H9 (cell line): Measurements from ENCODE around the gene PODNL1. TPM values are rescaled to one million over a fixed set of nuclear protein-coding genes. Genes with fewer than 3 reads are reported as not detected.
A peak's percentile ranks its signal among the peaks of the same experiment; 100 is the strongest.

Source experiments
- DNase-seq: peaks from one replicate; pipeline ENCODE4 v3.0.0-alpha.2; 2017
- H2AFZ ChIP-seq: one replicate; pipeline ENCODE4 v1.6.1; 2013; ENCODE audit warnings: mild to moderate bottlenecking, low read length, control low read depth, moderate library complexity
- H2AK5ac ChIP-seq: 2 replicates; pipeline ENCODE4 v1.6.1; 2013; ENCODE audit warnings: low read length, control low read depth, mixed read lengths; ENCODE audit not compliant: insufficient read length
- H2BK120ac ChIP-seq: one replicate; pipeline ENCODE4 v1.6.1; 2013; ENCODE audit warnings: low read depth, mild to moderate bottlenecking, low read length, control low read depth, inconsistent platforms; ENCODE audit not compliant: poor library complexity, severe bottlenecking
- H2BK12ac ChIP-seq: 2 replicates; pipeline ENCODE4 v1.6.1; 2013; ENCODE audit warnings: low read length, control low read depth, mixed read lengths, low read depth; ENCODE audit not compliant: insufficient read length
- H2BK15ac ChIP-seq: 2 replicates; pipeline ENCODE4 v1.6.1; 2013; ENCODE audit warnings: low read depth, low read length, control low read depth
- H2BK20ac ChIP-seq: one replicate; pipeline ENCODE4 v1.6.1; 2013; ENCODE audit warnings: low read depth, mild to moderate bottlenecking, low read length, control low read depth, inconsistent platforms; ENCODE audit not compliant: poor library complexity, severe bottlenecking
- H2BK5ac ChIP-seq: 2 replicates; pipeline ENCODE4 v1.6.1; 2013; ENCODE audit warnings: low read length, control low read depth, mixed read lengths; ENCODE audit not compliant: insufficient read length
- H3K14ac ChIP-seq: 2 replicates; pipeline ENCODE4 v1.6.1; 2013; ENCODE audit warnings: low read length, control low read depth; ENCODE audit not compliant: insufficient read depth
- H3K18ac ChIP-seq: 2 replicates; pipeline ENCODE4 v1.6.1; 2013; ENCODE audit warnings: low read depth, mild to moderate bottlenecking, mixed read lengths, low read length, control low read depth; ENCODE audit not compliant: insufficient read length
- H3K23ac ChIP-seq: 2 replicates; pipeline ENCODE4 v1.6.1; 2013; ENCODE audit warnings: low read length, control low read depth, mixed read lengths, low read depth; ENCODE audit not compliant: insufficient read length
- H3K23me2 ChIP-seq: 2 replicates; pipeline ENCODE4 v1.6.1; 2013; ENCODE audit warnings: low read depth, mild to moderate bottlenecking, mixed read lengths, low read length, control low read depth; ENCODE audit not compliant: insufficient read length, poor library complexity, severe bottlenecking
- H3K27ac ChIP-seq: 2 replicates; pipeline ENCODE4 v1.5.1; 2013; ENCODE audit warnings: low read length, control low read depth, mixed read lengths, low read depth; ENCODE audit not compliant: insufficient read length
- H3K27me3 ChIP-seq: 2 replicates; pipeline ENCODE4 v1.6.1; 2013; ENCODE audit warnings: low read length, control low read depth, inconsistent platforms; ENCODE audit not compliant: insufficient read depth
- H3K4ac ChIP-seq: 2 replicates; pipeline ENCODE4 v1.6.1; 2013; ENCODE audit warnings: low read depth, mild to moderate bottlenecking, control low read depth, inconsistent platforms, low read length, moderate library complexity
- H3K4me1 ChIP-seq: 2 replicates; pipeline ENCODE4 v1.6.1; 2013; ENCODE audit warnings: low read length, control low read depth, inconsistent platforms; ENCODE audit not compliant: insufficient read depth
- H3K4me2 ChIP-seq: 2 replicates; pipeline ENCODE4 v1.6.1; 2013; ENCODE audit warnings: low read length, control low read depth, mixed read lengths; ENCODE audit not compliant: insufficient read length, insufficient read depth
- H3K56ac ChIP-seq: 2 replicates; pipeline ENCODE4 v1.6.1; 2013; ENCODE audit warnings: low read depth, mild to moderate bottlenecking, mixed read lengths, low read length, control low read depth; ENCODE audit not compliant: insufficient read length
- H3K79me1 ChIP-seq: 2 replicates; pipeline ENCODE4 v1.6.1; 2013; ENCODE audit warnings: low read depth, mild to moderate bottlenecking, moderate library complexity, low read length, control low read depth, inconsistent platforms; ENCODE audit not compliant: insufficient read depth, poor library complexity, severe bottlenecking
- H3K79me2 ChIP-seq: 2 replicates; pipeline ENCODE4 v1.6.1; 2013; ENCODE audit warnings: low read length, control low read depth, inconsistent platforms; ENCODE audit not compliant: insufficient read depth
- H3K9ac ChIP-seq: 2 replicates; pipeline ENCODE4 v1.6.1; 2013; ENCODE audit warnings: low read length, control low read depth, mixed read lengths; ENCODE audit not compliant: insufficient read length; ENCODE audit errors: extremely low read depth
- H3K9me3 ChIP-seq: one replicate; pipeline ENCODE4 v1.6.1; 2013; ENCODE audit warnings: low read depth, low read length, inconsistent platforms; ENCODE audit not compliant: control insufficient read depth
- H3T11ph ChIP-seq: one replicate; pipeline ENCODE4 v1.6.1; 2013; ENCODE audit warnings: mild to moderate bottlenecking, low read length, control low read depth, inconsistent platforms
- H4K20me1 ChIP-seq: one replicate; pipeline ENCODE4 v1.6.1; 2013; ENCODE audit not compliant: control insufficient read depth, insufficient read length, insufficient read depth
- H4K5ac ChIP-seq: 2 replicates; pipeline ENCODE4 v1.6.1; 2013; ENCODE audit warnings: low read depth, mild to moderate bottlenecking, mixed read lengths, low read length, control low read depth; ENCODE audit not compliant: insufficient read length
- H4K8ac ChIP-seq: replicated peaks from 2 replicates; pipeline ENCODE4 v1.6.1; 2013; ENCODE audit warnings: low read length, control low read depth, mixed read lengths, low read depth; ENCODE audit not compliant: insufficient read length
- H4K91ac ChIP-seq: 2 replicates; pipeline ENCODE4 v1.6.1; 2013; ENCODE audit warnings: low read depth, mild to moderate bottlenecking, moderate library complexity, mixed read lengths, low read length, control low read depth; ENCODE audit not compliant: insufficient read length
- H3K27ac Mint-ChIP-seq, 3 experiments: 2 replicates in 2 of 3; 3 replicates in 1 of 3; pipeline ENCODE4 v1.8.0; 2020 to 2021; ENCODE audit warnings: mixed read lengths in 3 of 3, mild to moderate bottlenecking in 1 of 3, moderate library complexity in 1 of 3
- H3K27me3 Mint-ChIP-seq: 2 replicates; pipeline ENCODE4 v1.8.0; 2021; ENCODE audit warnings: low read depth, mild to moderate bottlenecking, moderate library complexity, mixed read lengths
- H3K36me3 Mint-ChIP-seq, 3 experiments: 2 replicates in 2 of 3; 3 replicates in 1 of 3; pipeline ENCODE4 v1.8.0; 2020 to 2021; ENCODE audit warnings: low read depth in 3 of 3, mixed read lengths in 3 of 3; ENCODE audit not compliant: insufficient read depth in 1 of 3
- H3K4me1 Mint-ChIP-seq, 2 experiments: 2 replicates each; pipeline ENCODE4 v1.8.0; 2020; ENCODE audit warnings: mixed read lengths in 2 of 2
- H3K4me3 Mint-ChIP-seq, 2 experiments: 2 replicates in 1 of 2; 3 replicates in 1 of 2; pipeline ENCODE4 v1.8.0; 2020 to 2021; ENCODE audit warnings: mild to moderate bottlenecking in 2 of 2, mixed read lengths in 2 of 2, moderate library complexity in 1 of 2
- H3K9me3 Mint-ChIP-seq, 2 experiments: 2 replicates in 1 of 2; 3 replicates in 1 of 2; pipeline ENCODE4 v1.8.0; 2020; ENCODE audit warnings: mild to moderate bottlenecking in 2 of 2, mixed read lengths in 2 of 2, moderate library complexity in 1 of 2
- WGBS: extraction: QIAGEN DNeasy Blood & Tissue Kit; methylation state at CpG from one replicate; pipeline ENCODE4 v1.1.7; 2013; ENCODE audit warnings: missing lambda C conversion rate, low lambda C conversion rate, mixed read lengths; ENCODE audit not compliant: insufficient read length; ENCODE audit errors: extremely low coverage; 5-methylcytosine and 5-hydroxymethylcytosine counted together
- long read RNA-seq: library from polyadenylated mRNA; unstranded; transcript quantifications from one replicate; pipeline ENCODE4 v2.0.0, GENCODE V29; 2020
- total RNA-seq: library from RNA; stranded (reverse); gene quantifications from 2 replicates; pipeline ENCODE4 v1.2.1, GENCODE V29; 2021
- TF ChIP-seq, protein P1 (sequence below): fragments of 200-600 bp; sonication (generic); conservative IDR thresholded peaks from 3 replicates; pipeline ENCODE4 v1.8.0; 2021; ENCODE audit warnings: antibody characterized with exemption, mild to moderate bottlenecking

Gene PODNL1, protein sequence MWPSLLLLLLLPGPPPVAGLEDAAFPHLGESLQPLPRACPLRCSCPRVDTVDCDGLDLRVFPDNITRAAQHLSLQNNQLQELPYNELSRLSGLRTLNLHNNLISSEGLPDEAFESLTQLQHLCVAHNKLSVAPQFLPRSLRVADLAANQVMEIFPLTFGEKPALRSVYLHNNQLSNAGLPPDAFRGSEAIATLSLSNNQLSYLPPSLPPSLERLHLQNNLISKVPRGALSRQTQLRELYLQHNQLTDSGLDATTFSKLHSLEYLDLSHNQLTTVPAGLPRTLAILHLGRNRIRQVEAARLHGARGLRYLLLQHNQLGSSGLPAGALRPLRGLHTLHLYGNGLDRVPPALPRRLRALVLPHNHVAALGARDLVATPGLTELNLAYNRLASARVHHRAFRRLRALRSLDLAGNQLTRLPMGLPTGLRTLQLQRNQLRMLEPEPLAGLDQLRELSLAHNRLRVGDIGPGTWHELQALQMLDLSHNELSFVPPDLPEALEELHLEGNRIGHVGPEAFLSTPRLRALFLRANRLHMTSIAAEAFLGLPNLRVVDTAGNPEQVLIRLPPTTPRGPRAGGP
- 0.68 TPM in 2 replicates for total RNA-seq
- long read RNA-seq, partial matches to known transcripts: 0 of 4 reads
- long read RNA-seq, other reads (novel, unspliced or antisense): 2 of 4 reads

DNA sequence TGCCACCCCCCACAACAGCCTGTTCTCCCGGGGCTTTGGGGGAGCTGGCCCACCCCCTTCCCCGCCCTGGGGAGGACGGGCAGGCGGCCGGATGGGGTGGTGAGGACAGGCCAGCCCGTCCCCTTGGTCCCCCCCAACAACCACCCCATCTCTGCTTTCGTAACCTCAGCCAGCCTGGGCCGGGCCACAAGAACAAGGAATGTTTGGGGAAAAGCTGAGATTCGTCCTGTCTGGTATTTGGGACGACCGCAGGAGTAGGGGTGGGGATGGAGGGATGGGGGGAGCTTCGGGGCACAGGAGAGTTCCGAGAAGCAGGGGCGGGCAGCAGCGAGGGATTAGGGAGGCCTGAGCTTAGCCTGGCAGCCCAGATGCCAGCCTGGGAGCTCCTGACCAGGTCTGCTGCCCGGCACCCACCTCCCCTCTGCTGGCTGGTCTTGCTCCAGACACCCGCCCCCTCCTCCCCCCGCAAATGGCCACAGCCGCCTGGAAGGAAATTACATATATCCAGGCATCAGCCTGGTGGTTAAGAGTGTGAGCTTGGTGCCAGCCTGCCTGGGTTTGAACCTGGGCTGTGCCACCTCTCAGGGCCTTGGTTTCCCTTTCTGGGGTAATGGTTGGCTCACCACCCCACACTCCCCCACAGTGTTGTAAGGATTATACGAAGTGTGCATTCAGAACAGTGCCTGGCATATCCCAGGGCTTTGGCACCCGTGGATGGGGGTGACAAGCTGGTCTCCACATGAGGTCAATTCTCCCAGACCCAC is at the start of gene PODNL1:
Gene PODNL1, minus strand, starts transcription at position 117 of the 764 bp plus-strand sequence. CDS start 236 bp downstream, outside the sequence.
- Histone ChIP-seq H3K27ac (no peak within 1 kb of the TSS), H3K79me2 (no peaks in the 10 kb centered on the region), H3K27me3 (no peaks in the 10 kb centered on the region), H3K9me3 (no peaks in the 10 kb centered on the region), H3K56ac (no peak within 1 kb of the TSS), H4K5ac (no peak within 1 kb of the TSS), H2AK5ac (no peak within 1 kb of the TSS), H2BK15ac (no peak within 1 kb of the TSS), H2BK12ac (no peak within 1 kb of the TSS), H2BK5ac (no peak within 1 kb of the TSS), H3K18ac (no peak within 1 kb of the TSS), H3T11ph (no peak within 1 kb of the TSS), H4K20me1 (peaks cover 5% of the 10 kb centered on the region), H3K4ac (no peak within 1 kb of the TSS), H3K4me2 (no peak within 1 kb of the TSS), H3K4me1 (peaks cover 3% of the 10 kb centered on the region; the same call in 1 of the 2 replicates), H3K14ac (no peak within 1 kb of the TSS), H3K23ac (no peak within 1 kb of the TSS), H4K91ac (no peak within 1 kb of the TSS), H2AFZ (no peak within 1 kb of the TSS), H2BK120ac (no peak within 1 kb of the TSS), H3K23me2 (no peaks in the 10 kb centered on the region), H4K8ac (no peak within 1 kb of the TSS), H3K9ac (no peak within 1 kb of the TSS), H3K79me1 (no peaks in the 10 kb centered on the region), H2BK20ac (no peak within 1 kb of the TSS)
- Mint-ChIP-seq H3K36me3 (no peaks in the 10 kb centered on the region), H3K27me3 (peaks cover 10% of the 10 kb centered on the region), H3K9me3 (peaks cover 0 to 3% of the 10 kb centered on the region in 2 experiments; a peak in 1 of 5 replicates), H3K4me3 (peak within 1 kb of the TSS in 1 of 2 experiments; percentile 67; a peak in 3 of 5 replicates), H3K4me1 (peaks cover 14 to 29% of the 10 kb centered on the region in 2 experiments), H3K27ac (peak within 1 kb of the TSS in 1 of 3 experiments; percentile 56; a peak in 1 of 7 replicates)
- no CpG with 5 or more reads among the region's 21 CpGs for WGBS
- TF ChIP-seq, protein P1, sequence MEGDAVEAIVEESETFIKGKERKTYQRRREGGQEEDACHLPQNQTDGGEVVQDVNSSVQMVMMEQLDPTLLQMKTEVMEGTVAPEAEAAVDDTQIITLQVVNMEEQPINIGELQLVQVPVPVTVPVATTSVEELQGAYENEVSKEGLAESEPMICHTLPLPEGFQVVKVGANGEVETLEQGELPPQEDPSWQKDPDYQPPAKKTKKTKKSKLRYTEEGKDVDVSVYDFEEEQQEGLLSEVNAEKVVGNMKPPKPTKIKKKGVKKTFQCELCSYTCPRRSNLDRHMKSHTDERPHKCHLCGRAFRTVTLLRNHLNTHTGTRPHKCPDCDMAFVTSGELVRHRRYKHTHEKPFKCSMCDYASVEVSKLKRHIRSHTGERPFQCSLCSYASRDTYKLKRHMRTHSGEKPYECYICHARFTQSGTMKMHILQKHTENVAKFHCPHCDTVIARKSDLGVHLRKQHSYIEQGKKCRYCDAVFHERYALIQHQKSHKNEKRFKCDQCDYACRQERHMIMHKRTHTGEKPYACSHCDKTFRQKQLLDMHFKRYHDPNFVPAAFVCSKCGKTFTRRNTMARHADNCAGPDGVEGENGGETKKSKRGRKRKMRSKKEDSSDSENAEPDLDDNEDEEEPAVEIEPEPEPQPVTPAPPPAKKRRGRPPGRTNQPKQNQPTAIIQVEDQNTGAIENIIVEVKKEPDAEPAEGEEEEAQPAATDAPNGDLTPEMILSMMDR: no peak
- DNase-seq: no peak
